ENCODE results near the gene SLC26A11. TPM values are rescaled to one million over a fixed set of nuclear protein-coding genes. Genes with fewer than 3 reads are reported as not detected.
"Not testable (repeated sequence)": the region's sequence is repeated elsewhere in the genome, so short reads cannot be mapped to it uniquely, and the experiment has no call there.

Gene SLC26A11
- total RNA-seq, 2 experiments from 2014 or later = 4.9 to 7.1 TPM

GRCh38 chr17:80265205-80266068 lies 45.2 kb downstream of the SLC26A11 start:
- CTCF ChIA-PET = interaction anchor here (0.6 to 1.1 kb wide), 3 partner anchors 11 to 119 kb away, joined by 3 to 4 read pairs (median 3); no protein-coding TSS in a partner anchor
- POLR2A ChIA-PET = interaction anchor here (0.6 to 1.8 kb wide), 9 partner anchors 9 to 122 kb away, joined by 3 to 9 read pairs (median 5); no protein-coding TSS in a partner anchor

- POLR2A ChIA-PET = interaction anchor here (0.6 kb wide), 1 partner anchor 56 kb away, joined by 3 read pairs; no protein-coding TSS in a partner anchor
- CTCF ChIA-PET = no interaction called here
Measured at GRCh38 chr17:80267391-80267790, 47.2 kb downstream of the SLC26A11 start.

GRCh38 chr17:80268427-80268826 lies 48.2 kb downstream of the SLC26A11 start:
- CTCF ChIA-PET = interaction anchor here (0.7 kb wide), 1 partner anchor 820 kb away, joined by 3 read pairs; no protein-coding TSS in a partner anchor
- POLR2A ChIA-PET = interaction anchor here (0.7 kb wide), 2 partner anchors 16 to 125 kb away, joined by 8 to 11 read pairs; no protein-coding TSS in a partner anchor

- CTCF ChIA-PET = no interaction called here
- POLR2A ChIA-PET = interaction anchor here (1.2 kb wide), 1 partner anchor 18 kb away, joined by 3 read pairs; no protein-coding TSS in a partner anchor
Measured at GRCh38 chr17:80269405-80269807, 49.2 kb downstream of the SLC26A11 start.

- ChIA-PET CTCF (no interaction called here), POLR2A (interaction anchor here (0.6 to 1.2 kb wide), 2 partner anchors 17 to 24 kb away, joined by 3 read pairs; no protein-coding TSS in a partner anchor)
Measured at GRCh38 chr17:80270104-80270503, 49.9 kb downstream of the SLC26A11 start.

- CTCF ChIA-PET = no interaction called here
- POLR2A ChIA-PET = interaction anchor here (0.9 kb wide), 1 partner anchor 12 kb away, joined by 3 read pairs; no protein-coding TSS in a partner anchor
Measured at GRCh38 chr17:80270836-80271235, 50.6 kb downstream of the SLC26A11 start.

- ChIA-PET CTCF (no interaction called here), POLR2A (no interaction called here)
Measured at GRCh38 chr17:80272366-80272765, 52.1 kb downstream of the SLC26A11 start.

- ChIA-PET POLR2A (interaction anchor here (1.7 kb wide), 1 partner anchor 15 kb away, joined by 6 read pairs; no protein-coding TSS in a partner anchor), CTCF (no interaction called here)
Measured at GRCh38 chr17:80274331-80274730, 54.1 kb downstream of the SLC26A11 start.

- ChIA-PET CTCF (no interaction called here), POLR2A (interaction anchor here (1.7 kb wide), 1 partner anchor 16 kb away, joined by 6 read pairs; no protein-coding TSS in a partner anchor)
Measured at GRCh38 chr17:80274871-80275449, 54.7 kb downstream of the SLC26A11 start.

- CTCF ChIA-PET = not testable (repeated sequence)
Measured at GRCh38 chr17:80275857-80276256, 55.6 kb downstream of the SLC26A11 start.

GRCh38 chr17:80277751-80278671 lies 57.8 kb downstream of the SLC26A11 start:
- POLR2A ChIA-PET = no interaction called here

More at GRCh38 chr17:80275857-80276256, 55.6 kb downstream of the SLC26A11 start:
- POLR2A ChIA-PET = interaction anchor here (0.7 kb wide), 1 partner anchor 65 kb away, joined by 4 read pairs; no protein-coding TSS in a partner anchor

GRCh38 chr17:80279895-80280294 lies 59.7 kb downstream of the SLC26A11 start:
- ChIA-PET CTCF (interaction anchor here (0.8 kb wide), 1 partner anchor 84 kb away, joined by 4 read pairs; no protein-coding TSS in a partner anchor), POLR2A (interaction anchor here (0.7 kb wide), 1 partner anchor 60 kb away, joined by 3 read pairs; the partner anchor contains the start of genes SGSH and SLC26A11)

More at GRCh38 chr17:80277751-80278671, 57.8 kb downstream of the SLC26A11 start:
- CTCF ChIA-PET = no interaction called here

- POLR2A ChIA-PET = no interaction called here
- CTCF ChIA-PET = no interaction called here
Measured at GRCh38 chr17:80281516-80281915, 61.3 kb downstream of the SLC26A11 start.

- ChIA-PET CTCF (no interaction called here), POLR2A (interaction anchor here (0.8 kb wide), 1 partner anchor 18 kb away, joined by 3 read pairs; no protein-coding TSS in a partner anchor)
Measured at GRCh38 chr17:80283116-80283852, 63.1 kb downstream of the SLC26A11 start.

GRCh38 chr17:80284631-80285030 lies 64.4 kb downstream of the SLC26A11 start:
- CTCF ChIA-PET = no interaction called here
- POLR2A ChIA-PET = interaction anchor here (0.6 kb wide), 1 partner anchor 16 kb away, joined by 8 read pairs; no protein-coding TSS in a partner anchor

GRCh38 chr17:80285237-80285920 lies 65.2 kb downstream of the SLC26A11 start:
- ChIA-PET POLR2A (no interaction called here), CTCF (no interaction called here)

GRCh38 chr17:80286638-80286960 lies 66.4 kb downstream of the SLC26A11 start:
- CTCF ChIA-PET = interaction anchor here (1.0 kb wide), 1 partner anchor 25 kb away, joined by 3 read pairs; no protein-coding TSS in a partner anchor

More at GRCh38 chr17:80286638-80286960, 66.4 kb downstream of the SLC26A11 start:
- POLR2A ChIA-PET = interaction anchor here (1.0 kb wide), 1 partner anchor 17 kb away, joined by 3 read pairs; no protein-coding TSS in a partner anchor

Measured in activated CD8-positive, alpha-beta memory T cell treated with anti-CD3 and anti-CD28 coated beads for 36 hours (primary cell).